GM21737 (cell line): Measurements from ENCODE around the gene FRG2.
"Not testable (repeated sequence)": the region's sequence is repeated elsewhere in the genome, so short reads cannot be mapped to it uniquely, and the experiment has no call there.

Experiments
- ATAC-seq: cut with Tn5 transposase; IDR thresholded peaks from one replicate; pipeline ENCODE4 v1.9.1; 2021; ENCODE audit warnings: mild to moderate bottlenecking, moderate library complexity; ENCODE audit not compliant: unreplicated experiment

FRG2 gene

DNA sequence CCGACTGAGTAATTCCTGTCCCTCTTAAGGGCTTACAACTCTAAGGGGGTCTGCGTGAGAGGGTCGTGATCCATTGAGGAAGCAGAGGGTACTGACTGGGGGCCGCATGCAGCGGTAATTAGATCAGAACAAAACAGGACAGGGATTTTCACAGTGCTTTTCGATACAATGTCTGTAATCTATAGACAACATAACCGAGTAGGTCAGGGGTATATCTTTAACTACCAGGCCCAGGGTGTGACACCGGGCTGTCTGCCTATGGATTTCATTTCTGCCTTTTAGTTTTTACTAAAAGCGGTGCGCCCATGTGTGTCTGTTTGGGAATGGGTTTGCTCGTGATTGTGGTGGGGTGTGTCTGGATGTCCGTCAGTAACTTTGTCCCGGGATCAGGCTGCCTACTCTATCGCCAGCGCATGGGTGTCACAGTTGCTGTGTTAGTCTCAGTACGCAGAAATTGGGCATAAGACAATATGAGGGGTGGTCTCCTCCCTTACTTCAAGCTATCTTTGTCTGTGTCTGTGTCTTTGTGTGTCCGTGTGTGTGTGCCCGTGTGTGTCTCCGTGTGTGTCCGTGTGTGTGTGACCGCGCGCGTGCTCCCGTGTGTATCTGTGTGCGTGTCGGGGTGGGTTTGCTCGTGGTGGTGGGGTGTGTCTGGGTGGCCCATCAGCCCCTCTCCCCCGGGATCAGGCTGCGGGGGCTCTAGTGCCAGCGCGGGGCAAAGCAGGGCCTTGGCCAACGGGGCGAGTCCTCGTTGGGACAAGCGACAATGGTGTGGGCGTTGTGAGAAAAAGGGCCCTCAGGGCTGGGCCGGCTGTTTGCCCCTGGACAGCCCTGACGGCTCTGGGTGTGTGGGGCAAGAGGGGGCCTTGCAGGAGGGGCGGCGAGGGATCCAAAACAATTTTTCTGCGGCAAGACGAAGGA is 10.4 kb downstream of the FRG2 start:
- no peak for ATAC-seq

DNA sequence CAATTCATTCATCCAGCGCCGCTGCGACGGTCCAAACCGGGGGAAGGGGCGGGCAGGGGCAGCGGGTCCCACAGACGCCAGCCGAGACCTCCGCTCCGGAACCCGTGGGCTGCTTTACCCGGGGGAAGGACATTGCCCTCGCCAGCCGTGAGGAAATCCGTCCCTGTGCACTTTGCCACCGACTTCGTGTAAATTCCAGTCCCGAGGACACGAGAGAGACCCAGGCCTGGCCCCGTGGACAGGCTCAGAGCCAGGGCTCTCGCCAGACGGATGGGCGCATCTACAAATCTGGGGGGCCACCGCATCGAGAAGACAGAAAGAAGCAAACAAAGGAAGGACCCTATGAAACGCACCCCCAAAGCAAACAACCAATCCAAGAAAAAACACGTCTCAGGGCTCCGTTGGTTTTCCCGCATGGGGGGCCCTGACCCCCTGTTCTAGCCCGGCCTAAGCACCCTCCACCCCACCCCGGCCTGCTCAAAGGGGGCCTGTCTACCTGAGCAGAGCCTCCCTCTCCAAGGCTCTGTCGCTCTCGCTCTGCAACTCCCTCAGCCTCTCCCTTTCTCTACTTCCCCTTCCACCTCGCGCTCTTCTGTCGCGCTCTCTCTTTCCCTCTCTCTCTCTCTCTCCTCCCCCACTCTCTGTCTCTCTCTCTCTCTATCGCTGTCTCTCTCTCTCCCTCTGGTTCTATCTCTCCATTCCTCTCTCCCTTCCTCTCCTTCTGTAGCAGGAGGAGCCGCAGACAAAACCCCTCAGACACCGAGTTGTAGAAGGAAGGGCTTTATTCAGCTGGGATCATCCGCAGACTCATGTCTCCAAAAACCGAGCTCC is 11.3 kb downstream of the FRG2 start:
- no peak for ATAC-seq

DNA sequence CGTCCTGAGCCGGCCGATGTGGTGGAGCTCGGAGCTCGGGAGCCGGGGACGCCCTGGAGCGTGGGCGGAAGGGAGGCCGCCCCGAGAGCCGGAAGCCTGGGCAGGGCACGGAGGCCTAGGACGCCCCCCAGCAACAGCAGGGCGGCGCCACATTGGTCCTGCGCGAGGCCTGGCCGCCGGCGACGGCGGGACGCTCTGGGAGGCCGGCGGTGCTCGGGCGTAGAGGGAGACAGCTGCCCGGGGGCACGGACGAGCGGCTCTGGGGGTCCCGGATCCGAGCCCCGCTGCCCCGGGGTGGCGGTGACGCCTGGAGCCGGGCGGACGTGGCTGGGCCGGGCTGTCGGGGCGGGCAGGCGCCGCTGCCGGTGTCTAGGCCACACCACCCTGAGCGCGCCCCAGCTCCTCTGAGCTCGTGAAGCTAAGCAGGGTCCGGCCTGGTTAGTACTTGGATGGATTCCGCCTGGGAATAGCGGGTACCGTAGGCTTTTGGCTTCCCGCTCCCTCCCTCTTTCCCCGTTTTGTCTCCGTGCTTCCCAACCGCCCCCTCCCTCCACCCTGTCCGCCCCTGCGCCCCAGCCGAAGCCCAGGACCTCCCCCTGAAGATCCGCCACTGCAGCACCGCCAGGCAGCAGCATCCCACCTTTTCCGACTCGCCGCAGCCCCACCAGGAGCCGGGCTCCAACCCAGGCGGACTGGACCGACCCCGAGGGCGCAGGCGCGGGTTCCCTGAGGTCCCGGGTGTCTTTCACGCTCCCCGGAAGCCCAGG is 12.1 kb downstream of the FRG2 start:
- ATAC-seq = no peak

- ATAC-seq = not testable (repeated sequence)
These were observed 37.1 kb downstream of the FRG2 start for GRCh38 chr4:189989941-189990340.

GRCh38 chr4:189988877-189989431 is 38.1 kb downstream of the FRG2 start:
- no peak for ATAC-seq

DNA sequence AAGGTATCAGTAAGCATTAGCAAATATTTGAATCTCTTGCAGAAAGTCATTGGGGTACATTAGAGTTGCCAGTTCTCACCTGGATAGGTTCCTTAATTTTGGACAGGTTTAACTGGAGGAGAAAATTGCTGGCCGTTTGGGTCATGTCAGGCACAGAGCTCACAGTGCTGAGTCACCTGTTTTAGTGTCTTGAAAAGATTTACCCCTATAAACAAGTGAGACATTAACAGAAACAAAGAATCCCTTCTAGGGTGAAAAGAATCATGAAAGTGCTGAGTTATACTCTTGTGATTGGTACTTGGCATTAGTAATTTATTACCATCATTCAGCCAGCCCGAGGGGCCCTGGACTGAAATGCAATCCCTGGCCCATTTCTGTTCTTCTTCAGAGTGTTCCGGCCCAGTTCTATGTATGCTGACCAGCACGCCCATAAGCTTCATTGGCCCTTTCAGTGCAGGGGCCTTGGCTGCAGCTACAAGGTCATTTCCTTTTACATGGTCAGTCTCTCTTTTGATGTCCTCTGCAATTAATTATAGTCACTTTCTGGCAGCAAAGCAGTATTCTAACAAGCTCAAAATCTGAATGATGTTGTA is 41.3 kb downstream of the FRG2 start:
- not testable (repeated sequence) for ATAC-seq

GRCh38 chr4:189984661-189985060 is 42.4 kb downstream of the FRG2 start:
- ATAC-seq = not testable (repeated sequence)

GRCh38 chr4:189983916-189984526 is 43.0 kb downstream of the FRG2 start:
- ATAC-seq = not testable (repeated sequence)

DNA sequence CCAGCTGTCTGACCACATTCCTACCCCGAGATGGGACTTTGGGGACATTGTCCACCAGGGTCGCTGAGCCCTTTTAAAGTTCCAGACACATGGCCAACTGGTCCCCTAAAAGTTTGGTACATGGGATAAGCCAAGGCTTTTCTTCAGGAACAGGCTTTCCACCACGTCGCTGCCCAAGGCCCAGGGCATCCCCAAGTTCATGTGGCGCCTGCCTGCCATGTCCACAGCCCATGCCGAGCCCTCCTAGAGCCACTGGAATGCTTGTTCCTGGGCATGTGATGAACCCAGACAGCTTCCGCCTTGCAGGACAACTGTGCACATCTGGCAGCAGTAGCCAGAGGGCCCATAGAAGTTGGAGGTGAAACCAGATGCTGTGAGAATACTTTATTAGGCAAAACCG is 45.1 kb downstream of the FRG2 start:
- ATAC-seq = no peak

GRCh38 chr4:189980292-189980691 is 46.8 kb downstream of the FRG2 start:
- not testable (repeated sequence) for ATAC-seq

- no peak for ATAC-seq
These were observed 47.6 kb downstream of the FRG2 start for GRCh38 chr4:189979196-189980047.
